Spleen (tissue), 11 donors: ENCODE data around the gene TMCC1. TPM values are rescaled to one million over a fixed set of nuclear protein-coding genes. Genes with fewer than 3 reads are reported as not detected.

ENCODE experiments used
- DNase-seq: peaks from one replicate; pipeline ENCODE4 v3.0.0-alpha.2; 2020
- H3K27ac ChIP-seq, 8 donors: fragments of 200-600 bp; sonication (generic) in 7 of 8; 1 replicate in 4 of 8; 2 replicates in 4 of 8; pipeline versions ENCODE4 v1.5.0 to v1.8.0; 2016 to 2021; ENCODE audit warnings: inconsistent platforms in 4 of 8, mild to moderate bottlenecking in 4 of 8, moderate library complexity in 1 of 8
- H3K27me3 ChIP-seq, 7 donors: fragments of 200-600 bp; sonication (generic) in 6 of 7; replicated peaks in 1 of 7; 1 replicate in 4 of 7; 2 replicates in 3 of 7; pipeline versions ENCODE4 v1.5.0 to v1.8.0; 2016 to 2021; ENCODE audit warnings: inconsistent platforms in 3 of 7, mild to moderate bottlenecking in 1 of 7
- H3K36me3 ChIP-seq, 6 donors: fragments of 200-600 bp; sonication (generic) in 5 of 6; 1 replicate in 4 of 6; 2 replicates in 2 of 6; pipeline versions ENCODE4 v1.5.0 to v1.8.0; 2016 to 2021; ENCODE audit warnings: inconsistent platforms in 2 of 6
- H3K4me1 ChIP-seq, 6 donors: fragments of 200-600 bp; sonication (generic) in 5 of 6; 1 replicate in 3 of 6; 2 replicates in 3 of 6; pipeline versions ENCODE4 v1.5.0 to v1.8.0; 2016 to 2021; ENCODE audit warnings: inconsistent platforms in 3 of 6
- H3K4me3 ChIP-seq, 8 donors: fragments of 200-600 bp; sonication (generic) in 7 of 8; 1 replicate in 4 of 8; 2 replicates in 4 of 8; pipeline versions ENCODE4 v1.5.0 to v1.8.0; 2016 to 2021; ENCODE audit warnings: inconsistent platforms in 4 of 8, mild to moderate bottlenecking in 4 of 8, moderate library complexity in 2 of 8
- H3K9me3 ChIP-seq, 8 donors: fragments of 200-600 bp; sonication (generic) in 7 of 8; 1 replicate in 4 of 8; 2 replicates in 4 of 8; pipeline versions ENCODE4 v1.5.0 to v1.8.0; 2016 to 2021; ENCODE audit warnings: inconsistent platforms in 4 of 8
- CTCF ChIP-seq, 11 experiments: fragments of 200-600 bp in 7 of 11; fragments of 450-650 bp in 4 of 11; sonication (generic) in 4 of 11; IDR thresholded peaks in 8 of 11; conservative IDR thresholded peaks in 3 of 11; 1 replicate in 7 of 11; 2 replicates in 4 of 11; pipeline versions ENCODE4 v1.4.0 to v1.8.0; 2016 to 2021; ENCODE audit warnings: antibody characterized with exemption in 11 of 11, inconsistent platforms in 4 of 11, mild to moderate bottlenecking in 1 of 11
- POLR2A ChIP-seq, 3 donors: fragments of 450-650 bp; IDR thresholded peaks; one replicate each; pipeline ENCODE4 v1.5.1; 2017; ENCODE audit warnings: antibody characterized with exemption in 3 of 3, mild to moderate bottlenecking in 1 of 3
- POLR2AphosphoS5 ChIP-seq, 3 donors: sonication (generic); formaldehyde crosslinking; IDR thresholded peaks; one replicate each; pipeline ENCODE4 v1.5.1; 2017; ENCODE audit warnings: antibody characterized with exemption in 3 of 3
- WGBS, 5 donors: extraction: QIAGEN DNeasy Blood & Tissue Kit in 3 of 5; methylation state at CpG; one replicate each; pipeline versions ENCODE4 v1.1.5 to v1.1.7; 2013 to 2018; 5-methylcytosine and 5-hydroxymethylcytosine counted together
- intact Hi-C: fragments of 100-400 bp; cut with DNase I; formaldehyde crosslinking; loops from one replicate; pipeline ENCODE4 v1.15.0; 2023; ENCODE audit warnings: low total_unique reads
- polyA plus RNA-seq, 3 donors: library from polyadenylated mRNA; stranded (reverse); fragments of 200-250 nt; gene quantifications; one replicate each; pipeline ENCODE4 v1.2.1, GENCODE V29; 2013
- total RNA-seq, 7 donors: library from RNA; depleted of rRNA in 3 of 7; stranded (reverse); fragments of >200 nt in 3 of 7; fragmentation: NEBNext Ultra II Directional in 4 of 7; extraction: Animal tissue kit (Norgen Biotek cat#: 25700) in 4 of 7; gene quantifications; one replicate each; pipeline versions ENCODE4 v1.1.0 to v1.2.1, GENCODE V29; 2016 to 2021
- donor health status: healthy with polysubstance abuse.
- donor health status: DM: no; HTN: no; CAD: no; lungs with moderate emphysema.
- donor health status: DM: no; HTN: no; CAD: no.
- donor health status: Bipolar disorder and iron deficiency.
- donor health status: healthy.
- donor health status: DM: no; HTN: no; CAD: no.
- donor health status: DM: yes; HTN: yes; CAD: no.

Gene TMCC1
- total and polyA plus RNA-seq, 10 donors, result 4.5 to 45.5 (median 32.5) TPM

GRCh38 chr3:129897026-129897425 lies 3.5 kb upstream of the TMCC1 start:
- Histone ChIP-seq H3K36me3 (no peaks in the 10 kb centered on the region), H3K4me1 (peaks cover 9 to 22% (median 19%) of the 10 kb centered on the region in 6 donors), H3K4me3 (no peak overlapping the region), H3K27ac (no peak overlapping the region), H3K27me3 (no peaks in the 10 kb centered on the region), H3K9me3 (peaks cover 0 to 13% (median 7%) of the 10 kb centered on the region in 8 donors)
- no peak for DNase-seq
- TF ChIP-seq POLR2A (IDR thresholded peaks at IDR 0.05) (no peak), CTCF (IDR thresholded peaks at IDR 0.05 in 8 of 11, conservative IDR thresholded peaks at IDR 0.05 in 3 of 11) (no peak), POLR2AphosphoS5 (IDR thresholded peaks at IDR 0.05) (no peak)
- intact Hi-C loops, result no loop called here
- 58 to 92% (median 81%) methylated on average over 3 of the region's 3 CpGs for WGBS, 5 donors

- no peaks in the 10 kb centered on the region for H3K27me3 ChIP-seq
- TF ChIP-seq POLR2A (IDR thresholded peaks at IDR 0.05) (peak; percentile 5 to 62 (median 44)), CTCF (IDR thresholded peaks at IDR 0.05 in 8 of 11, conservative IDR thresholded peaks at IDR 0.05 in 3 of 11) (peak in 2 of 11 experiments; percentile 13 to 17), POLR2AphosphoS5 (IDR thresholded peaks at IDR 0.05) (peak; percentile 81 to 88 (median 87))
- H3K27ac ChIP-seq, result peak overlapping the region; percentile 92 to 97 (median 95)
- WGBS, 5 donors, result 0 to 1% (median 1%) methylated on average over 18 to 62 of the region's 62 CpGs
- intact Hi-C loops, result no loop called here
- DNase-seq, result peak; percentile 95
- peak overlapping the region; percentile 63 to 83 (median 72) for H3K4me3 ChIP-seq
- no peaks in the 10 kb centered on the region for H3K9me3 ChIP-seq
- H3K4me1 ChIP-seq, result peaks cover 32 to 63% (median 55%) of the 10 kb centered on the region in 6 donors
- no peaks in the 10 kb centered on the region for H3K36me3 ChIP-seq
These were observed 492 bp downstream of the TMCC1 start for GRCh38 chr3:129892857-129893580.

- intact Hi-C loops, result no loop called here
- Histone ChIP-seq H3K9me3 (no peaks in the 10 kb centered on the region), H3K4me1 (peaks cover 32 to 66% (median 57%) of the 10 kb centered on the region in 6 donors), H3K36me3 (no peaks in the 10 kb centered on the region), H3K27ac (peak overlapping the region; percentile 92 to 97 (median 95)), H3K4me3 (peak overlapping the region; percentile 63 to 83 (median 72)), H3K27me3 (no peaks in the 10 kb centered on the region)
- no peak for TF ChIP-seq POLR2A (IDR thresholded peaks at IDR 0.05)
- TF ChIP-seq POLR2AphosphoS5 (IDR thresholded peaks at IDR 0.05), result no peak
- no peak for TF ChIP-seq CTCF (IDR thresholded peaks at IDR 0.05 in 8 of 11, conservative IDR thresholded peaks at IDR 0.05 in 3 of 11)
- 15 to 24% (median 20%) methylated on average over 13 of the region's 13 CpGs for WGBS, 5 donors
- peak; percentile 82 for DNase-seq
These were observed 1.0 kb downstream of the TMCC1 start for GRCh38 chr3:129892486-129892856.

GRCh38 chr3:129890891-129891290 lies 2.6 kb downstream of the TMCC1 start:
- Histone ChIP-seq H3K9me3 (no peaks in the 10 kb centered on the region), H3K4me3 (peak overlapping the region in 1 of 8 donors; percentile 83), H3K36me3 (peaks cover 0 to 8% (median 0%) of the 10 kb centered on the region in 6 donors), H3K27ac (peak overlapping the region in 7 of 8 donors; percentile 8 to 97 (median 95)), H3K27me3 (no peaks in the 10 kb centered on the region), H3K4me1 (peaks cover 32 to 71% (median 57%) of the 10 kb centered on the region in 6 donors)
- WGBS, 5 donors, result 61 to 76% (median 71%) methylated on average over 2 of the region's 2 CpGs
- intact Hi-C loops, result no loop called here
- TF ChIP-seq POLR2AphosphoS5 (IDR thresholded peaks at IDR 0.05) (no peak), CTCF (IDR thresholded peaks at IDR 0.05 in 8 of 11, conservative IDR thresholded peaks at IDR 0.05 in 3 of 11) (no peak), POLR2A (IDR thresholded peaks at IDR 0.05) (no peak)
- DNase-seq, result no peak
